A549 (cell line): Measurements from ENCODE around the gene NRXN3. TPM values are rescaled to one million over a fixed set of nuclear protein-coding genes. Genes with fewer than 3 reads are reported as not detected.

Experiments used
- ATAC-seq, 2 experiments: fragments of 200-7000 bp in 1 of 2; fragments of >200 bp in 1 of 2; cut with Nextera tagmentation in 1 of 2; cut with Tn5 transposase in 1 of 2; 3 replicates each; pipeline versions ENCODE4 v1.8.0 to v1.9.1; 2018 to 2020; ENCODE audit warnings: mild to moderate bottlenecking in 1 of 2, moderate library complexity in 1 of 2
- CTCF ChIA-PET: fragments of 300-600 bp; sonication (Branson Sonifier 250); formaldehyde crosslinking; extraction: SDS; loops from one replicate; lab custom pipeline; 2021; ENCODE audit warnings: antibody characterized with exemption, inconsistent platforms; lab: Yijun Ruan, JAX
- POLR2A ChIA-PET: fragments of 350-600 bp; formaldehyde crosslinking; extraction: SDS; loops from one replicate; lab custom pipeline; 2021; ENCODE audit warnings: antibody characterized with exemption, inconsistent platforms; lab: Yijun Ruan, JAX
- DNase-seq, 2 experiments: peaks; one replicate each; pipeline versions ENCODE4 v3.0.0 to v3.0.0-alpha.2; 2011 to 2016; ENCODE audit warnings: low read depth in 1 of 2, low spot score in 1 of 2
- FAIRE-seq: peaks from 2 replicates; lab custom pipeline; 2011; peaks lifted over from hg19 to GRCh38; lab: Jason Lieb, UNC
- H3K27ac ChIP-seq, 2 experiments: fragments of >200 bp; sonication (Bioruptor Twin); formaldehyde crosslinking; 3 replicates each; pipeline ENCODE4 v1.5.1; 2016 to 2017
- H3K4me1 ChIP-seq: fragments of >200 bp; sonication (Bioruptor Twin); formaldehyde crosslinking; 3 replicates; pipeline ENCODE4 v1.6.1; 2016
- H3K4me2 ChIP-seq: fragments of >200 bp; sonication (Bioruptor Twin); formaldehyde crosslinking; 3 replicates; pipeline ENCODE4 v1.6.1; 2016
- H3K4me3 ChIP-seq: fragments of >200 bp; sonication (Bioruptor Twin); formaldehyde crosslinking; 3 replicates; pipeline ENCODE4 v1.5.1; 2016
- H3K9me3 ChIP-seq: fragments of >200 bp; sonication (Bioruptor Twin); formaldehyde crosslinking; 3 replicates; pipeline ENCODE4 v1.6.1; 2016
- ATOH8 ChIP-seq: fragments of 250-450 bp; sonication (Bioruptor Pico); IDR thresholded peaks from 2 replicates; pipeline ENCODE4 v1.5.0; 2020; ENCODE audit warnings: low read depth, mild to moderate bottlenecking, moderate library complexity
- BCL3 ChIP-seq: fragments of >200 bp; sonication (Bioruptor Twin); formaldehyde crosslinking; IDR thresholded peaks from 3 replicates; pipeline ENCODE4 v1.6.1; 2016
- E2F6 ChIP-seq: IDR thresholded peaks from 2 replicates; pipeline ENCODE4 v1.6.1; 2012; ENCODE audit warnings: low read depth, borderline replicate concordance
- EP300 ChIP-seq, 2 experiments: fragments of >200 bp; sonication (Bioruptor Twin); formaldehyde crosslinking; IDR thresholded peaks; 2 replicates in 1 of 2; 3 replicates in 1 of 2; pipeline ENCODE4 v1.6.1; 2016 to 2017
- FOSL2 ChIP-seq, 2 experiments: fragments of 450-650 bp in 1 of 2; fragments of >200 bp in 1 of 2; sonication (Bioruptor Twin) in 1 of 2; formaldehyde crosslinking; IDR thresholded peaks; 2 replicates each; pipeline versions ENCODE4 v1.5.0 to v1.6.1; 2016 to 2020; ENCODE audit warnings: mild to moderate bottlenecking in 1 of 2, moderate library complexity in 1 of 2
- GATA3 ChIP-seq: IDR thresholded peaks from 2 replicates; pipeline ENCODE4 v1.6.1; 2012; ENCODE audit warnings: borderline replicate concordance
- HES2 ChIP-seq: fragments of >200 bp; sonication (Bioruptor Twin); formaldehyde crosslinking; IDR thresholded peaks from 2 replicates; pipeline ENCODE4 v1.6.1; 2016
- HEYL ChIP-seq: fragments of 250-450 bp; sonication (Bioruptor Pico); IDR thresholded peaks from 2 replicates; pipeline ENCODE4 v1.8.0; 2021; ENCODE audit warnings: mild to moderate bottlenecking, moderate library complexity
- HOXA7 ChIP-seq: fragments of 250-450 bp; sonication (Bioruptor Pico); IDR thresholded peaks from 2 replicates; pipeline ENCODE4 v1.5.0; 2020; ENCODE audit warnings: mild to moderate bottlenecking, moderate library complexity
- HOXB13 ChIP-seq: fragments of 250-450 bp; sonication (Bioruptor Pico); IDR thresholded peaks from 2 replicates; pipeline ENCODE4 v1.5.0; 2020; ENCODE audit warnings: low read depth, mild to moderate bottlenecking, moderate library complexity
- JUNB ChIP-seq: fragments of >200 bp; sonication (Bioruptor Twin); formaldehyde crosslinking; IDR thresholded peaks from 2 replicates; pipeline ENCODE4 v1.6.1; 2016
- MAZ ChIP-seq: fragments of 150-350 bp; IDR thresholded peaks from 2 replicates; pipeline ENCODE4 v1.6.1; 2014; ENCODE audit warnings: antibody characterized with exemption, low read depth, low read length, borderline replicate concordance
- MYC ChIP-seq: IDR thresholded peaks from 2 replicates; pipeline ENCODE4 v1.6.1; 2012; ENCODE audit warnings: mild to moderate bottlenecking, inconsistent platforms, low read length, improper control_type of control experiment, borderline replicate concordance
- NR3C1 ChIP-seq: fragments of >200 bp; sonication (Bioruptor Twin); formaldehyde crosslinking; IDR thresholded peaks from 3 replicates; pipeline ENCODE4 v1.6.1; 2017
- POLR2A ChIP-seq: IDR thresholded peaks from 2 replicates; pipeline ENCODE4 v1.6.1; 2012; ENCODE audit warnings: mild to moderate bottlenecking, low read length
- RARB ChIP-seq: fragments of 250-450 bp; sonication (Bioruptor Pico); IDR thresholded peaks from 2 replicates; pipeline ENCODE4 v1.8.0; 2021; ENCODE audit warnings: mild to moderate bottlenecking, moderate library complexity
- RCOR1 ChIP-seq: fragments of 150-350 bp; IDR thresholded peaks from 2 replicates; pipeline ENCODE4 v1.6.1; 2014; ENCODE audit warnings: antibody characterized with exemption, low read length, low read depth
- REST ChIP-seq: fragments of 200-600 bp; sonication (generic); IDR thresholded peaks from 2 replicates; pipeline ENCODE4 v1.6.1; 2016; ENCODE audit warnings: antibody characterized with exemption, mild to moderate bottlenecking, moderate library complexity
- SREBF2 ChIP-seq: fragments of 450-650 bp; IDR thresholded peaks from 2 replicates; pipeline ENCODE4 v1.6.1; 2014; ENCODE audit warnings: mild to moderate bottlenecking, moderate library complexity
- ZC3H11A ChIP-seq: fragments of 450-650 bp; IDR thresholded peaks from 2 replicates; pipeline ENCODE4 v1.6.1; 2014; ENCODE audit warnings: antibody characterized with exemption, mild to moderate bottlenecking
- ZNF302 ChIP-seq: fragments of 250-450 bp; sonication (Bioruptor Pico); IDR thresholded peaks from 2 replicates; pipeline ENCODE4 v1.9.0; 2021; ENCODE audit warnings: inconsistent platforms, mild to moderate bottlenecking, moderate library complexity
- WGBS: methylation state at CpG from one replicate; pipeline ENCODE4 v1.1.6; 2017; ENCODE audit errors: missing lambda C conversion rate; 5-methylcytosine and 5-hydroxymethylcytosine counted together
- polyA plus RNA-seq, 4 experiments: library from polyadenylated mRNA; depleted of rRNA in 3 of 4; stranded (reverse); fragments of >200 nt; fragmentation: RNase III in 1 of 4; extraction: RNeasy Plus Mini Kit Qiagen cat#74134 plus additional on column Dnase treatment in 1 of 4; gene quantifications; 2 replicates in 3 of 4; 3 replicates in 1 of 4; pipeline ENCODE4 v1.2.3, GENCODE V29; 2011 to 2017

NRXN3 gene
- polyA plus RNA-seq, 2 of the 4 experiments (the other 2 are of a cell fraction) = 0.62 to 2.3 TPM

- WGBS = 100% methylated on average over 1 of the region's 1 CpG
- Histone ChIP-seq H3K4me1 (no peaks in the 10 kb centered on the region), H3K9me3 (no peaks in the 10 kb centered on the region)
- POLR2A ChIA-PET = no interaction called here
- no peak for FAIRE-seq
- no peak for DNase-seq
- TF ChIP-seq HOXA7 (CRISPR knock-in tag) = no peak
- TF ChIP-seq MYC = no peak
- TF ChIP-seq HOXB13 (CRISPR knock-in tag) = no peak
- TF ChIP-seq ATOH8 (CRISPR knock-in tag) = no peak
- TF ChIP-seq, all 56 proteins: peak for 0
- no peak overlapping the region for H3K4me3 ChIP-seq
- CTCF ChIA-PET = no interaction called here
- no peak overlapping the region for H3K27ac ChIP-seq
- no peak for ATAC-seq
- no peak overlapping the region for H3K4me2 ChIP-seq
Observed at GRCh38 chr14:79643132-79643531, 1473.0 kb downstream of the NRXN3 start.

- ATAC-seq = no peak
- Histone ChIP-seq H3K4me3 (no peak overlapping the region), H3K27ac (no peak overlapping the region), H3K4me2 (no peak overlapping the region), H3K4me1 (no peaks in the 10 kb centered on the region), H3K9me3 (no peaks in the 10 kb centered on the region)
- no peak for DNase-seq
- FAIRE-seq = no peak
- WGBS = 48% methylated on average over 2 of the region's 2 CpGs
- TF ChIP-seq RARB (CRISPR knock-in tag) = no peak
- TF ChIP-seq JUNB = no peak
- no peak for TF ChIP-seq FOSL2 (IDR thresholded peaks at IDR 0.05)
- no peak for TF ChIP-seq FOSL2 (CRISPR knock-in tag; IDR thresholded peaks at IDR 0.05)
- POLR2A ChIA-PET = no interaction called here
- CTCF ChIA-PET = no interaction called here
Observed at GRCh38 chr14:79645753-79646362, 1475.7 kb downstream of the NRXN3 start.

- no peak overlapping the region for H3K4me2 ChIP-seq
- no peak overlapping the region for H3K27ac ChIP-seq
- ChIA-PET POLR2A (no interaction called here), CTCF (no interaction called here)
- DNase-seq = no peak
- no peaks in the 10 kb centered on the region for H3K9me3 ChIP-seq
- FAIRE-seq = no peak
- no peaks in the 10 kb centered on the region for H3K4me1 ChIP-seq
- WGBS = 18% methylated on average over 4 of the region's 4 CpGs
- no peak for TF ChIP-seq POLR2A
- TF ChIP-seq SREBF2 = no peak
- TF ChIP-seq ZC3H11A = no peak
- no peak for TF ChIP-seq FOSL2 (IDR thresholded peaks at IDR 0.05)
- no peak for TF ChIP-seq FOSL2 (CRISPR knock-in tag; IDR thresholded peaks at IDR 0.05)
- no peak for TF ChIP-seq GATA3
- no peak for TF ChIP-seq EP300 (IDR thresholded peaks at IDR 0.05)
- TF ChIP-seq ZNF302 (CRISPR knock-in tag) = no peak
- TF ChIP-seq E2F6 = no peak
- TF ChIP-seq MYC = no peak
- no peak for TF ChIP-seq HEYL (CRISPR knock-in tag)
- no peak for TF ChIP-seq RARB (CRISPR knock-in tag)
- no peak for TF ChIP-seq HES2
- TF ChIP-seq HOXA7 (CRISPR knock-in tag) = no peak
- no peak for TF ChIP-seq MAZ
- ATAC-seq = no peak
- H3K4me3 ChIP-seq = no peak overlapping the region
Observed at GRCh38 chr14:79649856-79650255, 1479.7 kb downstream of the NRXN3 start.

GRCh38 chr14:79652513-79653307 is 1482.5 kb downstream of the NRXN3 start:
- no peaks in the 10 kb centered on the region for H3K4me1 ChIP-seq
- H3K4me3 ChIP-seq = no peak overlapping the region
- H3K4me2 ChIP-seq = no peak overlapping the region
- FAIRE-seq (no peak), ATAC-seq (no peak), DNase-seq (no peak)
- CTCF ChIA-PET = no interaction called here
- no peaks in the 10 kb centered on the region for H3K9me3 ChIP-seq
- WGBS = 10% methylated on average over 6 of the region's 6 CpGs
- no peak overlapping the region for H3K27ac ChIP-seq
- POLR2A ChIA-PET = no interaction called here
- no peak for TF ChIP-seq BCL3
- TF ChIP-seq RCOR1 = no peak
- no peak for TF ChIP-seq ZNF302 (CRISPR knock-in tag)
- TF ChIP-seq NR3C1 = no peak
- TF ChIP-seq JUNB = no peak
- no peak for TF ChIP-seq REST
